EL (cell line): Measurements from ENCODE around the gene TMEM120B.
"Not testable (repeated sequence)": the region's sequence is repeated elsewhere in the genome, so short reads cannot be mapped to it uniquely, and the experiment has no call there.

ENCODE experiments used
- DNase-seq: peaks from one replicate; pipeline ENCODE4 v3.0.0-alpha.2; 2016

Gene TMEM120B

GRCh38 chr12:121709478-121709961, 3.0 kb upstream of the TMEM120B start:
- DNase-seq = peak; percentile 62

- no peak for DNase-seq
Measured at GRCh38 chr12:121711361-121712189, 977 bp upstream of the TMEM120B start.

GRCh38 chr12:121712190-121712460, 427 bp upstream of the TMEM120B start:
- DNase-seq = no peak

- no peak for DNase-seq
Measured at GRCh38 chr12:121713257-121713777, 765 bp downstream of the TMEM120B start.

- DNase-seq = no peak
Measured at GRCh38 chr12:121713793-121714192, 1.2 kb downstream of the TMEM120B start.

- not testable (repeated sequence) for DNase-seq
Measured at GRCh38 chr12:121715055-121715454, 2.5 kb downstream of the TMEM120B start.

GRCh38 chr12:121715862-121716435, 3.4 kb downstream of the TMEM120B start:
- DNase-seq = no peak

- DNase-seq = peak; percentile 96
Measured at GRCh38 chr12:121717041-121717699, 4.6 kb downstream of the TMEM120B start.

GRCh38 chr12:121718653-121719239, 6.2 kb downstream of the TMEM120B start:
- no peak for DNase-seq

GRCh38 chr12:121719926-121720414, 7.4 kb downstream of the TMEM120B start:
- DNase-seq = peak; percentile 86

GRCh38 chr12:121720762-121721161, 8.2 kb downstream of the TMEM120B start:
- DNase-seq = no peak

- DNase-seq = no peak
Measured at GRCh38 chr12:121722511-121722910, 10.0 kb downstream of the TMEM120B start.

- no peak for DNase-seq
Measured at GRCh38 chr12:121723200-121723599, 10.6 kb downstream of the TMEM120B start.

- no peak for DNase-seq
Measured at GRCh38 chr12:121724925-121725324, 12.4 kb downstream of the TMEM120B start.

GRCh38 chr12:121725423-121725822, 12.9 kb downstream of the TMEM120B start:
- DNase-seq = no peak

GRCh38 chr12:121729021-121729420, 16.5 kb downstream of the TMEM120B start:
- no peak for DNase-seq

GRCh38 chr12:121731473-121731872, 18.9 kb downstream of the TMEM120B start:
- no peak for DNase-seq

GRCh38 chr12:121733849-121734248, 21.3 kb downstream of the TMEM120B start:
- no peak for DNase-seq

- DNase-seq = no peak
Measured at GRCh38 chr12:121738340-121738858, 25.8 kb downstream of the TMEM120B start.

GRCh38 chr12:121740847-121741246, 28.3 kb downstream of the TMEM120B start:
- no peak for DNase-seq

- DNase-seq = no peak
Measured at GRCh38 chr12:121741743-121742142, 29.2 kb downstream of the TMEM120B start.

- DNase-seq = not testable (repeated sequence)
Measured at GRCh38 chr12:121745545-121745944, 33.0 kb downstream of the TMEM120B start.

GRCh38 chr12:121748218-121748570, 35.6 kb downstream of the TMEM120B start:
- no peak for DNase-seq
